ENCODE measurements around the gene ICE1. TPM values are rescaled to one million over a fixed set of nuclear protein-coding genes. Genes with fewer than 3 reads are reported as not detected.
"Not testable (repeated sequence)": the region's sequence is repeated elsewhere in the genome, so short reads cannot be mapped to it uniquely, and the experiment has no call there.

ICE1 gene
- total and polyA plus RNA-seq, 2 of the 4 experiments (the other 2 are of a cell fraction): 9.0 to 18.5 TPM

DNA sequence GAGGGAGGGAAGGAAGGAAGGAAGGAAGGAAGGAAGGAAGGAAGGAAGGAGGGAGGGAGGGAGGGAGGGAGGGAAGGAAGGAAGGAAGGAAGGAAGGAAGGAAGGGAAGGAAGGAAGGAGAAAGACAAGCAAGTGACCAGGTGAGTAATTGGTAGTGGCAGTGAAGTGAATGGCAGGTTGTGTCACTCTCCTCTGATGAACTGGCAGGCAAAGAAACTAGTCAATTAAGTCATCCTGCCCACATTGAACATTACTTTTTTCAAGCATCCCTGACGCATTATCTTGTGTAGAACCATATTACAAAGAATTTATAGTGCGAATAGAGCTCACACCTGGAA, 70.4 kb downstream of the ICE1 start:
- BruUV-seq (replicated peaks); H2AK5ac ChIP-seq (ENCODE audit: low read depth, low read length); H3K4me2 ChIP-seq (ENCODE audit: low read depth, low read length); POLR2A ChIA-PET (ENCODE audit: unreplicated experiment); H3K56ac ChIP-seq (ENCODE audit: extremely low read depth, insufficient read depth, low read length); H2BK120ac ChIP-seq (ENCODE audit: low read depth, low read length); H3K4me1 ChIP-seq (ENCODE audit: control insufficient read depth, insufficient read depth, low read length); H3K14ac ChIP-seq (replicated peaks; ENCODE audit: low read depth, low read length); H3K27me3 ChIP-seq (ENCODE audit: control insufficient read depth, insufficient read depth, low read length); H3K23ac ChIP-seq (ENCODE audit: low read depth, low read length); H2AFZ ChIP-seq (replicated peaks; ENCODE audit: low read length, poor library complexity); ATAC-seq (ENCODE audit: low read depth); H3K9ac ChIP-seq (ENCODE audit: low read depth, low read length); CTCF ChIA-PET; H4K91ac ChIP-seq (ENCODE audit: insufficient read depth, low read depth, low read length); H2BK15ac ChIP-seq (ENCODE audit: low read depth, low read length); H3K18ac ChIP-seq (ENCODE audit: low read depth, low read length); H3K9me3 ChIP-seq (ENCODE audit: control insufficient read depth, insufficient read depth, low read length); H2BK20ac ChIP-seq (ENCODE audit: low read depth, low read length); dilution Hi-C loops (cut with HindIII; ENCODE audit: low sequenced_read_pairs, unreplicated experiment); H3K27ac ChIP-seq (ENCODE audit: insufficient read depth, low read length); H3K4ac ChIP-seq (ENCODE audit: low read depth, low read length); H3K79me1 ChIP-seq (ENCODE audit: low read depth in 1 of 2, low read length in 2 of 2); DNase-seq; H2BK5ac ChIP-seq (ENCODE audit: low read depth, low read length, poor library complexity, severe bottlenecking); H3K9me1 ChIP-seq (ENCODE audit: insufficient read depth, low read length); H4K20me1 ChIP-seq (ENCODE audit: insufficient read depth, low read length); H4K8ac ChIP-seq (ENCODE audit: low read depth in 2 of 2, low read length in 2 of 2); H2AK9ac ChIP-seq (replicated peaks; ENCODE audit: low read depth, low read length, poor library complexity); H4K5ac ChIP-seq (ENCODE audit: low read depth, low read length); H3K4me3 ChIP-seq (ENCODE audit: insufficient read depth, low read depth, low read length): not testable (repeated sequence)
- intact Hi-C loops (cut with micrococcal nuclease): loop anchor here (1.0 to 10.0 kb wide), 4 partner anchors 942 to 1344 kb away; no protein-coding TSS in a partner anchor
- peaks cover 10% of the 10 kb centered on the region for H3K36me3 ChIP-seq (ENCODE audit: control insufficient read depth, insufficient read depth, low read length)
- no CpG with 5 or more reads among the region's 2 CpGs for WGBS, 2 experiments (ENCODE audit: extremely low coverage in 2 of 2, insufficient read length in 1 of 2)
- in situ Hi-C loops (cut with MboI; ENCODE audit: low sequenced_read_pairs): loop anchor here (10.0 to 25.0 kb wide), 2 partner anchors 882 to 1244 kb away; partner anchors contain the start of gene MED10
